Measurements from ENCODE around the gene APOBEC2. TPM values are rescaled to one million over a fixed set of nuclear protein-coding genes. Genes with fewer than 3 reads are reported as not detected.

APOBEC2 gene
- total and polyA plus RNA-seq, 2 of the 4 experiments (the other 2 are of a cell fraction), result not detected

GRCh38 chr6:41077536-41077935 lies 24.5 kb downstream of the APOBEC2 start:
- Histone ChIP-seq H3K9me1 (ENCODE audit: insufficient read depth, low read length) (peaks cover 6% of the 10 kb centered on the region), H3K27me3 (ENCODE audit: control insufficient read depth, insufficient read depth, low read length) (no peaks in the 10 kb centered on the region), H2AK5ac (ENCODE audit: low read depth, low read length) (no peak overlapping the region), H3K4me2 (ENCODE audit: low read depth, low read length) (no peak overlapping the region), H3K4me1 (ENCODE audit: control insufficient read depth, insufficient read depth, low read length) (peaks cover 3% of the 10 kb centered on the region), H2BK120ac (ENCODE audit: low read depth, low read length) (no peak overlapping the region), H3K36me3 (ENCODE audit: control insufficient read depth, insufficient read depth, low read length) (peaks cover 9% of the 10 kb centered on the region), H2BK15ac (ENCODE audit: low read depth, low read length) (no peak overlapping the region), H3K56ac (ENCODE audit: extremely low read depth, insufficient read depth, low read length) (no peak overlapping the region), H4K91ac (ENCODE audit: insufficient read depth, low read depth, low read length) (no peak overlapping the region), H3K9ac (ENCODE audit: low read depth, low read length) (no peak overlapping the region), H4K20me1 (ENCODE audit: insufficient read depth, low read length) (peaks cover 10% of the 10 kb centered on the region; the same call in 1 of the 2 replicates), H3K23ac (ENCODE audit: low read depth, low read length) (no peak overlapping the region), H2BK5ac (ENCODE audit: low read depth, low read length, poor library complexity, severe bottlenecking) (no peak overlapping the region), H4K8ac (ENCODE audit: low read depth in 2 of 2, low read length in 2 of 2) (no peak overlapping the region), H3K27ac (ENCODE audit: insufficient read depth, low read length) (no peak overlapping the region), H3K79me1 (ENCODE audit: low read depth in 1 of 2, low read length in 2 of 2) (peaks cover 29 to 36% of the 10 kb centered on the region in 2 experiments), H2BK20ac (ENCODE audit: low read depth, low read length) (no peak overlapping the region), H3K4ac (ENCODE audit: low read depth, low read length) (no peak overlapping the region), H3K4me3 (ENCODE audit: insufficient read depth, low read depth, low read length) (no peak overlapping the region), H3K14ac (replicated peaks; ENCODE audit: low read depth, low read length) (no peak overlapping the region), H2AFZ (replicated peaks; ENCODE audit: low read length, poor library complexity) (no peak overlapping the region), H3K9me3 (ENCODE audit: control insufficient read depth, insufficient read depth, low read length) (no peaks in the 10 kb centered on the region), H2AK9ac (replicated peaks; ENCODE audit: low read depth, low read length, poor library complexity) (no peak overlapping the region), H3K18ac (ENCODE audit: low read depth, low read length) (no peak overlapping the region), H4K5ac (ENCODE audit: low read depth, low read length) (no peak overlapping the region)
- ATAC-seq (ENCODE audit: low read depth) (no peak), DNase-seq (no peak)
- 100% methylated on average over 1 of the region's 2 CpGs; no CpG with 5 or more reads in 1 of the 2 experiments for WGBS, 2 experiments (ENCODE audit: extremely low coverage in 2 of 2, insufficient read length in 1 of 2)
- intact Hi-C loops (cut with micrococcal nuclease), result no loop called here
- ChIA-PET POLR2A (ENCODE audit: unreplicated experiment) (no interaction called here), CTCF (interaction anchor here (1.2 kb wide), 1 partner anchor 10 kb away, joined by 3 read pairs; no protein-coding TSS in a partner anchor)
- in situ Hi-C loops (cut with MboI; ENCODE audit: low sequenced_read_pairs), result no loop called here
- TF ChIP-seq POLR2A (IDR thresholded peaks at IDR 0.05; ENCODE audit: low read depth, low read length) (no peak), CHD1 (IDR thresholded peaks at IDR 0.05; ENCODE audit: low read depth, low read length) (no peak)
- dilution Hi-C loops (cut with HindIII; ENCODE audit: low sequenced_read_pairs, unreplicated experiment), result no loop called here
- BruUV-seq (replicated peaks), result no TSS peak
